Subcutaneous adipose tissue (tissue), 4 donors: Measurements from ENCODE around the gene CNTNAP2. TPM values are rescaled to one million over a fixed set of nuclear protein-coding genes. Genes with fewer than 3 reads are reported as not detected.

Experiments
- CTCF ChIP-seq: fragments of 450-650 bp; IDR thresholded peaks from one replicate; pipeline ENCODE4 v1.5.1; 2016; ENCODE audit warnings: low read depth, mild to moderate bottlenecking, control low read depth, antibody characterized with exemption, moderate library complexity
- total RNA-seq, 4 donors: library from RNA; depleted of rRNA; stranded (reverse); fragments of >200 nt; gene quantifications; one replicate each; pipeline ENCODE4 v1.1.0, GENCODE V29; 2016

The CNTNAP2 gene
- total RNA-seq, 4 donors from 2014 or later, result not detected

GRCh38 chr7:147742301-147742700, 1625.7 kb downstream of the CNTNAP2 start:
- TF ChIP-seq CTCF, result no peak

- no peak for TF ChIP-seq CTCF
Observed at GRCh38 chr7:147756300-147756699, 1639.7 kb downstream of the CNTNAP2 start.

GRCh38 chr7:147759327-147759943, 1642.8 kb downstream of the CNTNAP2 start:
- no peak for TF ChIP-seq CTCF

- TF ChIP-seq CTCF, result no peak
Observed at GRCh38 chr7:147765301-147765700, 1648.7 kb downstream of the CNTNAP2 start.

GRCh38 chr7:147771344-147771743, 1654.7 kb downstream of the CNTNAP2 start:
- no peak for TF ChIP-seq CTCF

- no peak for TF ChIP-seq CTCF
Observed at GRCh38 chr7:147774461-147774860, 1657.9 kb downstream of the CNTNAP2 start.

- no peak for TF ChIP-seq CTCF
Observed at GRCh38 chr7:147775516-147776284, 1659.1 kb downstream of the CNTNAP2 start.
